Measurements from ENCODE around the gene TTC17. TPM values are rescaled to one million over a fixed set of nuclear protein-coding genes. Genes with fewer than 3 reads are reported as not detected.

Gene TTC17
- total and polyA plus RNA-seq, 2 of the 8 experiments (the other 6 are each of a cell fraction or from before 2014, with no cell fraction given), result 65.1 to 80.1 TPM

DNA sequence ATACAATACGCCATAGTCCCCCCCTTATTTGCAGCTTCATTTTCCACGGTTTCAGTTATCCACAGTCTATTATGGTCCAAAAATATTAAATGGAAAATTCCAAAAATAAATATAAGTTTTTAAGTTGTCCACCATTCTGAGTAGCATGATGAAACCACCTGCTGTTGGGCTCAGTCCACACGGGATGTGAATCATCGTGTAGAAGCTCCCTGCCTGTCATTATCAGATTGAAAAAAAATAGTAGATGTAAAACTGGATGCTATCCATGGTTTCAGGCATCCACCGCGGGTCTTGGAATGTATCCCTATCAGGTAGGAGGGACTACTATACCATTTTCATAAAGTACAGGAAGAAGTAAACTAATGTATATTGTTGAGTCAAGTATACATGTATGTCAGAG lies 127.4 kb downstream of the TTC17 start (continued):
- TF ChIP-seq, protein P1, sequence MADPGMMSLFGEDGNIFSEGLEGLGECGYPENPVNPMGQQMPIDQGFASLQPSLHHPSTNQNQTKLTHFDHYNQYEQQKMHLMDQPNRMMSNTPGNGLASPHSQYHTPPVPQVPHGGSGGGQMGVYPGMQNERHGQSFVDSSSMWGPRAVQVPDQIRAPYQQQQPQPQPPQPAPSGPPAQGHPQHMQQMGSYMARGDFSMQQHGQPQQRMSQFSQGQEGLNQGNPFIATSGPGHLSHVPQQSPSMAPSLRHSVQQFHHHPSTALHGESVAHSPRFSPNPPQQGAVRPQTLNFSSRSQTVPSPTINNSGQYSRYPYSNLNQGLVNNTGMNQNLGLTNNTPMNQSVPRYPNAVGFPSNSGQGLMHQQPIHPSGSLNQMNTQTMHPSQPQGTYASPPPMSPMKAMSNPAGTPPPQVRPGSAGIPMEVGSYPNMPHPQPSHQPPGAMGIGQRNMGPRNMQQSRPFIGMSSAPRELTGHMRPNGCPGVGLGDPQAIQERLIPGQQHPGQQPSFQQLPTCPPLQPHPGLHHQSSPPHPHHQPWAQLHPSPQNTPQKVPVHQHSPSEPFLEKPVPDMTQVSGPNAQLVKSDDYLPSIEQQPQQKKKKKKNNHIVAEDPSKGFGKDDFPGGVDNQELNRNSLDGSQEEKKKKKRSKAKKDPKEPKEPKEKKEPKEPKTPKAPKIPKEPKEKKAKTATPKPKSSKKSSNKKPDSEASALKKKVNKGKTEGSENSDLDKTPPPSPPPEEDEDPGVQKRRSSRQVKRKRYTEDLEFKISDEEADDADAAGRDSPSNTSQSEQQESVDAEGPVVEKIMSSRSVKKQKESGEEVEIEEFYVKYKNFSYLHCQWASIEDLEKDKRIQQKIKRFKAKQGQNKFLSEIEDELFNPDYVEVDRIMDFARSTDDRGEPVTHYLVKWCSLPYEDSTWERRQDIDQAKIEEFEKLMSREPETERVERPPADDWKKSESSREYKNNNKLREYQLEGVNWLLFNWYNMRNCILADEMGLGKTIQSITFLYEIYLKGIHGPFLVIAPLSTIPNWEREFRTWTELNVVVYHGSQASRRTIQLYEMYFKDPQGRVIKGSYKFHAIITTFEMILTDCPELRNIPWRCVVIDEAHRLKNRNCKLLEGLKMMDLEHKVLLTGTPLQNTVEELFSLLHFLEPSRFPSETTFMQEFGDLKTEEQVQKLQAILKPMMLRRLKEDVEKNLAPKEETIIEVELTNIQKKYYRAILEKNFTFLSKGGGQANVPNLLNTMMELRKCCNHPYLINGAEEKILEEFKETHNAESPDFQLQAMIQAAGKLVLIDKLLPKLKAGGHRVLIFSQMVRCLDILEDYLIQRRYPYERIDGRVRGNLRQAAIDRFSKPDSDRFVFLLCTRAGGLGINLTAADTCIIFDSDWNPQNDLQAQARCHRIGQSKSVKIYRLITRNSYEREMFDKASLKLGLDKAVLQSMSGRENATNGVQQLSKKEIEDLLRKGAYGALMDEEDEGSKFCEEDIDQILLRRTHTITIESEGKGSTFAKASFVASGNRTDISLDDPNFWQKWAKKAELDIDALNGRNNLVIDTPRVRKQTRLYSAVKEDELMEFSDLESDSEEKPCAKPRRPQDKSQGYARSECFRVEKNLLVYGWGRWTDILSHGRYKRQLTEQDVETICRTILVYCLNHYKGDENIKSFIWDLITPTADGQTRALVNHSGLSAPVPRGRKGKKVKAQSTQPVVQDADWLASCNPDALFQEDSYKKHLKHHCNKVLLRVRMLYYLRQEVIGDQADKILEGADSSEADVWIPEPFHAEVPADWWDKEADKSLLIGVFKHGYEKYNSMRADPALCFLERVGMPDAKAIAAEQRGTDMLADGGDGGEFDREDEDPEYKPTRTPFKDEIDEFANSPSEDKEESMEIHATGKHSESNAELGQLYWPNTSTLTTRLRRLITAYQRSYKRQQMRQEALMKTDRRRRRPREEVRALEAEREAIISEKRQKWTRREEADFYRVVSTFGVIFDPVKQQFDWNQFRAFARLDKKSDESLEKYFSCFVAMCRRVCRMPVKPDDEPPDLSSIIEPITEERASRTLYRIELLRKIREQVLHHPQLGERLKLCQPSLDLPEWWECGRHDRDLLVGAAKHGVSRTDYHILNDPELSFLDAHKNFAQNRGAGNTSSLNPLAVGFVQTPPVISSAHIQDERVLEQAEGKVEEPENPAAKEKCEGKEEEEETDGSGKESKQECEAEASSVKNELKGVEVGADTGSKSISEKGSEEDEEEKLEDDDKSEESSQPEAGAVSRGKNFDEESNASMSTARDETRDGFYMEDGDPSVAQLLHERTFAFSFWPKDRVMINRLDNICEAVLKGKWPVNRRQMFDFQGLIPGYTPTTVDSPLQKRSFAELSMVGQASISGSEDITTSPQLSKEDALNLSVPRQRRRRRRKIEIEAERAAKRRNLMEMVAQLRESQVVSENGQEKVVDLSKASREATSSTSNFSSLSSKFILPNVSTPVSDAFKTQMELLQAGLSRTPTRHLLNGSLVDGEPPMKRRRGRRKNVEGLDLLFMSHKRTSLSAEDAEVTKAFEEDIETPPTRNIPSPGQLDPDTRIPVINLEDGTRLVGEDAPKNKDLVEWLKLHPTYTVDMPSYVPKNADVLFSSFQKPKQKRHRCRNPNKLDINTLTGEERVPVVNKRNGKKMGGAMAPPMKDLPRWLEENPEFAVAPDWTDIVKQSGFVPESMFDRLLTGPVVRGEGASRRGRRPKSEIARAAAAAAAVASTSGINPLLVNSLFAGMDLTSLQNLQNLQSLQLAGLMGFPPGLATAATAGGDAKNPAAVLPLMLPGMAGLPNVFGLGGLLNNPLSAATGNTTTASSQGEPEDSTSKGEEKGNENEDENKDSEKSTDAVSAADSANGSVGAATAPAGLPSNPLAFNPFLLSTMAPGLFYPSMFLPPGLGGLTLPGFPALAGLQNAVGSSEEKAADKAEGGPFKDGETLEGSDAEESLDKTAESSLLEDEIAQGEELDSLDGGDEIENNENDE (IDR thresholded peaks at IDR 0.05; ENCODE audit: insufficient replicate concordance, low read length), result no peak
- TF ChIP-seq ZNF274 (IDR thresholded peaks at IDR 0.05; ENCODE audit: borderline replicate concordance, extremely low read depth, low read length) (no peak), TBP (IDR thresholded peaks at IDR 0.05; ENCODE audit: low read depth, low read length) (no peak), BRCA1 (IDR thresholded peaks at IDR 0.05; ENCODE audit: low read depth, low read length) (no peak), TEAD4 (IDR thresholded peaks at IDR 0.05; ENCODE audit: low read depth, low read length) (no peak), SP1 (IDR thresholded peaks at IDR 0.05; ENCODE audit: low read depth, low read length) (no peak), SRF (IDR thresholded peaks at IDR 0.05; ENCODE audit: low read depth, low read length) (no peak), YY1 (IDR thresholded peaks at IDR 0.05; ENCODE audit: low read depth, low read length) (no peak)

All from H1 (cell line).